ENCODE measurements around the gene RBM19.

RBM19 gene

DNA sequence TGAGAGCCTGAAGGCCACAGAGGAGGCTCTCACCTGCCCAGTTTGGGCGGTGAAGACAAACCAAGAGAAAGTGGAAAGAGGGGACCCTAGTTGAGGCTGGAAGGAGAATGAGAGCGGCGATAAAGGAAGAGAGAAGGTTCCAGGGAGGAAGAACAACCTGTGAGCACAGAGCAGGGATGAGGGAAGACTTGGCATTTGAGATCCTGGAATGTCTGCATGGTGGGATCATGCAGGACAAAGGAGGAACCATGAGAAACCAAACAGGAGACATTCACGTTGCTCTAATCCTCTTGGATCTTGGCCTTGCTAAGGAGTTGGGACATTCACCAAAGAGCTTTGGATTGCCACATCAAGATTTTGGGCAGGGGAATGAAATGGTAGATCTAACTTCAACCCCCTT is 22.9 kb upstream of the RBM19 start:
- no peak for DNase-seq

DNA sequence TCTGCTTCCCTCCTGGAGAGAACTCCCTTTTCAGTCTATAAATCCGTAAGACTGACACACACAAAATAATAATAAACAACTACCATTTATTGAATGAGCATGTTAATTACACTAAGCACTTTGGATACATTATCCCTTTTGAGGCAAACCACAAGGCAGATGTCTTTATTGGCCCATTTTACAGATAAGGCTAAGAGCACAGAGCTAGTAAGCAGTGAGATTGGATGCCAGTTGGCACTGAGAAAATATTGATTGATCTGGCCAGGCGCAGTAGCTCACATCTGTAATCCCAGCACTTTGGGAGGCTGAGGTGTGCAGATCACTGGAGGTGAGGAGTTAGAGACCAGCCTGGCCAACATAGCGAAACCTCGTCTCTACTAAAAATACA is 21.9 kb upstream of the RBM19 start:
- no peak for DNase-seq

DNA sequence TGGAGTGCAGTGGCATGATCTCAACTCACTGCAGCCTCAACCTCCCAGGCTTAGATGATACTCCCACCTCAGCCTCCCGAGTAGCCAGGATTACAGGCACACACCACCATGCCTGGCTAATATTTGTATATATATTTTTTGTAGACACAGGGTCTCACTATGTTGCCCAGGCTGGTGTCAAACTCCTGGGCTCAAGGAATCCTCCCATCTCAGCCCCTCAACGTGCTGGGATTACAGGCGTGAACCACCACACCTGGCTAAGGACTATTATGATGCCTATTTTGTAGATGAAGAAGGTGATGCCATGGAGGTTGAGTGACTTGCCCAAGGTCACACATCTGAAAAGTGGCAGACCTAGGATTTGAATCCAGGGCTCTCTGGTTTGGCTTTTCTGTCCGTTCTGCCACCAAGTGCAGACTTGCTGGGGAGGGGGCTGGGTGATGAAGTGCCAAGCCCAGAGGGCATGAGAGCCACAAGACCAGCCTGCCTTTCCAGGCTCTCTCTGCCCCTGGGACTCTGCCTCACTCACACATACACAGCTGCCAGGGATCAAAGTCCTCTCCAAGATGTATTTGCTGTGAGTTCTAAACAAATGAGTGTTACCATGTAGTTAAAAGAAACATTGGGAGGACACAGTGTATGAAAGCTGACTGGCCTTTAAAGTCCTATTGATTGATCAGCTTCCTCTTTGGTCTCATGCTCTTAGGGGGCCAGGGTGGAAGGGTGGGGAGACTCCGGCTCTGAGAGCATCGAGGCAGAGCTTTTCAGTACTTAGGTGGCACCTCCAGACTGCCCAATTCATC is 21.3 kb upstream of the RBM19 start:
- no peak for DNase-seq

GRCh38 chr12:113984464-113984863 is 18.3 kb upstream of the RBM19 start:
- no peak for DNase-seq

GRCh38 chr12:113983777-113984448 is 17.8 kb upstream of the RBM19 start:
- no peak for DNase-seq

DNA sequence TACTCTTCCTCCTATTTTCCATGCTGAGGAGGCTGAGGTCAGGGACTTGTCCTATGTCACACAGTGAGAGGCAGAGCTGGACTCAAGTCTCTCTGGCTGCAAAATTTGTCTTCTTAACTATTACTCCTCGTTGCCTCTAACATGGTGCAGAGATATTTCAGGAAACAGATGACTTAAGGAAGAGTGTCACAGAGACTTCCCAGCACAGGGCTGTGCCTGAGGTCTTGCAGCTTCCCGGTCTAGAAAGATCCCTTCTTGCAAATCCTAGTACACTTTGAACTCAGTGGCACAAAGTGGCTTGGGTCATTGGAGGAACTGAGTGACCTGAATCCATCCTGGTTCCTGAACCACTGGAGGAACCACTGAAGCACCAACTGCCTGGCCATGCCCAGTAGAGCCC is 17.1 kb upstream of the RBM19 start:
- no peak for DNase-seq

DNA sequence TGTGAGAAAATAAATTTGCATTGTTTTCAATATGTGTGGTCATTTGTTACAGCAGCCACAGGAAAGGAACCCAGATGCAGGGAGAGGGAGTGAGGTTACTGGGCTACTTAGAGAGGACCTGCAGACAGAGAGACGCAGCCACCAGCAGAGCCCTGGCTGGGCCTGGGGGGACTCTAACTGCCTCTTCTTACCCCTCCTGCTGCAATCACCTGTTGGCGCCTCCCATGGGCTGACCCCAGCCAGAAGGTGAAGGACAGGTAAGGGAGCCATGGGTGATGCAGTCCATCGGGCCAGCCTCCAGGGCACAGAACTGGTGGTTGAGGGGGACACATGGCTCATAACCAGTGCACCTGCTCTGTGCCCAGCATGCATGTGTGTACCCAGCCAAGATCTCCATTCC is 15.8 kb upstream of the RBM19 start:
- no peak for DNase-seq

DNA sequence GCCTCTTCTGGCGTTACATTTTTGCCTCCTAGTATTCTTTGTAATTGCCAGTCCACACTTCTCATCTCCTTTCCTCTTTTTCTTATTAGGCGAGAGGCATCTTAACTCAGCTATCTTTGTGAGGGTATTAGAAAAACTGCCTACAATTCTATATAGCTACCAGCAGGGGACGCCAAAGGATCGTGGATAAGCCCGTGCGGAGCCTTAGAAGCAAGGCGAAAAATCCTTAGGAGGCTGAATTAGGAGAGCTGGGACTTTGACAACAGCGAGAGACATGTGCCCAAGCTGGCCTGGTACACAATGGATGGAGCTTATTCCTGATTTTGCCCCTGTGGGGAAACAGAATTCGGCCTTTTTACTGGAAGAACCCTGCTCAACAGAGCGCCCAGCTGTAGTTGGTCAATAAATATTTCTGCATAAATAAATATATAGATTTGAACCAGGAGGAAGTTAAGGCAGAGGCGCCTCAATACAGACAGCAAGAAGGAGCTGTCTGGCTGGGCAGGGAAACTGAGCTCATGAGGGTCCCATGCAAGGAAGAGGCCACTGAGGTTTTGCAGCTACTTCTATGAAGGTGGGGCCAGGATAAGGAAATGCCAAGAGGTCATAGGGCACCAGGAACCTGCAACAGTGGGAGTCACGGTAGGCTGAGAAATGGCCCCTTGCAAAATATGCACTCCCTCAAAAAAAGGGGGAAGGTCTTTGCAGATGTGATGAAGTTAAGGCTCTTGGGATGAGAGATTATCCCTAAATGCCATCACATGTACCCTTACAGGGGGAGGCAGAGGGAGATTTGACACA is 14.6 kb upstream of the RBM19 start:
- peak; percentile 62 for DNase-seq

DNA sequence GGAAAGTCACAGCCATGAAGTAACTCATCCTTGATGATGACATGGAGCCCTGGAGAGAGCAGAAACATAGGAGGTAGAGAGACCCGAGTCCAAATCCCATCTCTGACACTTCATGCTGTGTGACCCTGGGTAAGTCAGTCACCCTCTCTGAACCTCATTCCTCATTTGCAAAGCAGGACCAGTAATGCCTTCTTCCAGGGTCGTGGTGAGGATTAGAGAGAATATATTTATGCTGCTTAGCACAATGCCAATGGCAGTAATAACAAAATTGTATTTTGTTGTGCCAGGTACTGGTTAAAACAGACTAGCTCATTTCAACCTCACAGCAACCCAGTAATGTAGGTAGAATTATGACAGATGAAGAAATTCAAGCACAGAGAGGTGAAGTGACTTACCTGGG is 13.9 kb upstream of the RBM19 start:
- DNase-seq: no peak

- DNase-seq: no peak
Observed at GRCh38 chr12:113978080-113978479, 12.0 kb upstream of the RBM19 start.

DNA sequence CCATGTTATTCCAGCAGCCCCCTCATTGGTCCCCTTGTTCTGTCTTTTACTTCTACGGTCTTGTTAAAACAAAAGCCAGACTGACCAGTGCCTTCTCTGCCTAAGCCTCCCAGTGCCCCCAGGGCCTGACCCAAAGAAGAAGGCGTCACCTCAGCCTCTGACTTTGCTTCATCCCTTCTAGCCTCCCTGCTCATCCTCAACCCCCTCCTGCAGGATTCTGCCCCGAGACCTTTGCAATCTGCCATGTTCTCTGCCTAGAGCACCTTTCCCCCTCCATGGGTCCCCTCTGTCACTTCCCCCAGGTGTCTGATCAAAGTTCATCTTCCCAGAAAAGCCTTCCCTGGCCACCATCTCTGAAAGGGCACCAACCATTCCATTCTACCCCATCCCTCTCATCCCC is 7.9 kb upstream of the RBM19 start:
- no peak for DNase-seq

DNA sequence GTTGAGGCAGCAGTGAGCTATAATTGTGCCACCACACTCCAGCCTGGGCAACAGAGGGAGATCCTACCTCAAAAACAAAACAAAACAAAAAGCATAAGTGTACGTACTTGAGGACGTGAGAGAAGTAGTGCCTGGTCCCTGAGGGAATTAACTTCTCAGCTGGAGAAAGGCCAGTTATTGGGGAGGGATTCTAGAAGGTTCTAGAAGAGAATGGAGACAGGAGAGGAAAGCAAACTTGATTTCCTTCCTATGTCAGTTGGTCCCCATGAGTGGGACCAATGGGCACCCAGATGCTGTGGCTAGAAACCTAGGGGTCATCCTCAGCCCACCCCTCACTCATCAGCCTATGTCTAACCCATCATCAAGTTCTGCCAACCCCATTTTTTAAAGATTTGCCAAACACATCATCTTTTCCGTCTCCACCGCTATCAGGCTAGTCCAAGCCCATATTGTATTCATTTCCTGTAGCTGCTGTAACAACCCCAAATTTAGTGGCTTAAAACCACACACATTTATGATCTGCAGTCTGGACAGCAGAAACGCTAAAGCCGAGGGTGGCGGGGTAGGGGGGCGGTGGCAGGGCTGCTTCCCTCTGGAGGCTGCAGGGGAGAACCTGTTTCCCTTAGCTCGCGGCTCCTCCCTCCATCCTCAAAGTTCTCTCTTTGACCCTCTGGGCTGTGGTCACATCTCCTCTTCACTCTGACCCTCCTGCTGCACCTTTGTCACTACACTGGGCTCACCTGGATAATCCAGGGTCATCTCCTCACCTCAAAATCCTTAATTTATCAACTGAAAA is 7.2 kb upstream of the RBM19 start:
- no peak for DNase-seq

GRCh38 chr12:113971392-113971791 is 5.3 kb upstream of the RBM19 start:
- no peak for DNase-seq

DNA sequence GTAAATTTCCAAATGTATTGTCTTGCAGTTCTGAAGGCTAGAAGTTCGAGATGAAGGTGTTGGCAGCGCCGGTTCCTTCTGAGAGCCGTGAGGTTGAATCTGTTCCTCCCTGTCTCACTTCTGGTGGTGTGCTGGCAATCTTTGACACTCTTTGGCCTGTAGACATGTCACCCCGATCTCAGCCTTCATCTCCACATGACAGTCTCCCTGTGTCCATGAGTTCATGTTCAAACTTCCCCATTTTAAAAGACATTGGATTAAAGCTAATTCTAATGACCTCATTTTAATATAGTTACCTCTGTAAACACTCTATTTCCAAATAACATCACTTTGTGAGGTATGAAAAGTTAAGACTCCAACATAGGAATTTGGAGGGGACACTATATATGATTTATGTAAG is 4.1 kb upstream of the RBM19 start:
- no peak for DNase-seq

- DNase-seq: no peak
Observed at GRCh38 chr12:113967368-113967767, 1.2 kb upstream of the RBM19 start.

GRCh38 chr12:113962733-113963132 is 3.4 kb downstream of the RBM19 start:
- no peak for DNase-seq

- DNase-seq: peak; percentile 38
Observed at GRCh38 chr12:113961921-113962710, 4.0 kb downstream of the RBM19 start.

DNA sequence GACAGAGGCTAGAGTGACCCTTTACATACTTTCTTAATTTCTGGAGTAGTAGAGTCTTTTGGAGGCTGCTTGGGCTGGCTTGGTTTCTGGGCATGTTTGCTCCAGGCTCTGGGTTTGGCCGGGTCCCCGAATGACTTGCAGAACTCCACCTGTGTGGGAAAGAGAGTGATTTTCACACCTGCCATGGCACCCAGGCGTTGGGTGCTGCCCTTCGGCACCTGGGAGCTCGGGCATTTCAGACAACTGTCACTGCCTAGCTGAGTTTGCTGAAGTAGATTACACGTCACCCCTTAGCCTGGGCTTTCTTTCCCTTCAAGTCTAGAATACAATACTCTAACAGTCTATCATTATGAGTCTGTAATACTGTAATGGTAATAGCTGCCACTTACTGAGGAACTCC is 6.1 kb downstream of the RBM19 start:
- DNase-seq: no peak

- DNase-seq: no peak
Observed at GRCh38 chr12:113959096-113959495, 7.0 kb downstream of the RBM19 start.

DNA sequence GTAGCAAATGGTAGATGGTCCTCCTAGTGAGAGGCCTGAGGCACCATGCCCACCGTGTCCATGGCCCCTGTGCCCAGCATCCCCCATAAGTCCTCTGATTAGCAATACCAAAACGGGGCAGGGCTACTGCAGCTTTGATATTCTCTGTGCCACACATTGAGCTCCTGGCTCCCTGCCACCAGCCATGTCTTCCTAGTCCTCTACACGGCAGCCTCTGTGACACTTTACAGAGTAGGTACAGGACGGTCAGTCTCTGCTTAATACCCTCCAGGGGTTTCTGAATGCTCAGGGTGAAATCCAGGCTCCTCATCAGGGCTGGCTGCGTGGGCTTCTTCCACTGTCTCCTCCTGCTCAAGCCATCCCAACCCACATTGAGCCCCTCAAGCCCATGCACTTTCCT is 8.0 kb downstream of the RBM19 start:
- DNase-seq: no peak

DNA sequence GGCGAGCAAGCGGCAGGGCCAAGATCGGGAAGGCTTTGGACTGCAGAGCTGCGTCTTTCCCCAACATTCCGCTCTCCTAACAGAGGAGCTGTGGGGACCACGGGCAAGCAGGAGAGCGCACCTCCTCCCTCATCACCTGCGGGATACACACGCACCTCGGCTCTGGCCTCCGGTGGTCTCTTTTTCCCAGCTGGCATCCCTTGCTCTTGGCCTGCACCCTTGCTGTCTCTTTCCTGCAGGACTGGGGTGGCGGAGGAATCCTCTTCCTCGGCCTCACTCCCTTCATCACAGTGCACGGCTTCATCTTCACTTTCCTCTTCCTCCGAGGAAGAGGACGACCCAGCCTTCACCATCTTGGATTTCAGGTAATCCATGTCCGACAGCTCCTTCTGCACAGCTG is 8.5 kb downstream of the RBM19 start:
- DNase-seq: no peak

All from fibroblast of skin of right biceps (primary cell).